ENCODE results near the gene SST.

The SST gene

GRCh38 chr3:187669675-187670504 is at the start of gene SST:
Gene SST (minus strand): TSS chr3:187670394. CDS start chr3:187670291, 103 bp downstream.
- peak; percentile 77 for DNase-seq

GRCh38 chr3:187719628-187720336 is 49.6 kb upstream of the SST start:
- no peak for DNase-seq

GRCh38 chr3:187718802-187719201 is 48.6 kb upstream of the SST start:
- no peak for DNase-seq

GRCh38 chr3:187717572-187717971 is 47.4 kb upstream of the SST start:
- no peak for DNase-seq

- DNase-seq = peak; percentile 74
These were observed 44.3 kb upstream of the SST start for GRCh38 chr3:187714404-187714979.

- no peak for DNase-seq
These were observed 43.3 kb upstream of the SST start for GRCh38 chr3:187713504-187713903.

- no peak for DNase-seq
These were observed 39.0 kb upstream of the SST start for GRCh38 chr3:187709155-187709554.

- no peak for DNase-seq
These were observed 38.5 kb upstream of the SST start for GRCh38 chr3:187708696-187709095.

GRCh38 chr3:187706971-187707370 is 36.8 kb upstream of the SST start:
- DNase-seq = no peak

GRCh38 chr3:187705164-187705563 is 35.0 kb upstream of the SST start:
- no peak for DNase-seq

- no peak for DNase-seq
These were observed 32.4 kb upstream of the SST start, which contains the start of gene RTP2 for GRCh38 chr3:187702507-187703033. Gene RTP2 (minus strand): TSS chr3:187702557. CDS start chr3:187702128, 429 bp downstream.

GRCh38 chr3:187700249-187700648 is 30.1 kb upstream of the SST start:
- no peak for DNase-seq

- no peak for DNase-seq
These were observed 28.6 kb upstream of the SST start for GRCh38 chr3:187698499-187699399.

- DNase-seq = no peak
These were observed 25.8 kb upstream of the SST start for GRCh38 chr3:187696021-187696420.

- no peak for DNase-seq
These were observed 25.3 kb upstream of the SST start for GRCh38 chr3:187695449-187695848.

- DNase-seq = no peak
These were observed 24.6 kb upstream of the SST start for GRCh38 chr3:187694801-187695200.

- no peak for DNase-seq
These were observed 23.2 kb upstream of the SST start for GRCh38 chr3:187693431-187693830.

- no peak for DNase-seq
These were observed 19.8 kb upstream of the SST start for GRCh38 chr3:187689984-187690383.

GRCh38 chr3:187686621-187687273 is 16.6 kb upstream of the SST start:
- DNase-seq = no peak

GRCh38 chr3:187685948-187686347 is 15.8 kb upstream of the SST start:
- no peak for DNase-seq

- DNase-seq = no peak
These were observed 14.7 kb upstream of the SST start for GRCh38 chr3:187684880-187685279.

- no peak for DNase-seq
These were observed 14.2 kb upstream of the SST start for GRCh38 chr3:187684444-187684843.

Measured in right forelimb (tissue), 1 donor.